ENCODE data around the gene DPP10. TPM values are rescaled to one million over a fixed set of nuclear protein-coding genes. Genes with fewer than 3 reads are reported as not detected.
"Not testable (repeated sequence)": the region's sequence is repeated elsewhere in the genome, so short reads cannot be mapped to it uniquely, and the experiment has no call there.

Gene DPP10
- total RNA-seq, 2 donors from 2014 or later = not detected

GRCh38 chr2:114729026-114729425, 286.6 kb downstream of the DPP10 start:
- no peak for DNase-seq (ENCODE audit: low spot score)
- no peak overlapping the region for H3K4me3 ChIP-seq
- ATAC-seq (ENCODE audit: insufficient number of reproducible peaks, low FRiP score, low read depth) = no peak
- no peaks in the 10 kb centered on the region for H3K4me1 ChIP-seq (ENCODE audit: control insufficient read depth in 1 of 2, low read depth in 2 of 2)
- no peak overlapping the region for H3K27ac ChIP-seq
- H3K9me3 ChIP-seq = no peaks in the 10 kb centered on the region
- no peaks in the 10 kb centered on the region for H3K27me3 ChIP-seq (replicated peaks; ENCODE audit: insufficient read depth)
- TF ChIP-seq CTCF (IDR thresholded peaks at IDR 0.05) = no peak
- H3K36me3 ChIP-seq = no peaks in the 10 kb centered on the region

- no peaks in the 10 kb centered on the region for H3K9me3 ChIP-seq
- no peaks in the 10 kb centered on the region for H3K36me3 ChIP-seq
- ATAC-seq (ENCODE audit: insufficient number of reproducible peaks, low FRiP score, low read depth) (no peak), DNase-seq (ENCODE audit: low spot score) (no peak)
- H3K4me1 ChIP-seq (ENCODE audit: control insufficient read depth in 1 of 2, low read depth in 2 of 2) = no peaks in the 10 kb centered on the region
- TF ChIP-seq CTCF (IDR thresholded peaks at IDR 0.05) = no peak
- H3K27me3 ChIP-seq (replicated peaks; ENCODE audit: insufficient read depth) = no peaks in the 10 kb centered on the region
- no peak overlapping the region for H3K4me3 ChIP-seq
- no peak overlapping the region for H3K27ac ChIP-seq
Measured at GRCh38 chr2:114735126-114735525, 292.7 kb downstream of the DPP10 start.

GRCh38 chr2:114742245-114742644, 299.8 kb downstream of the DPP10 start:
- no peak overlapping the region for H3K4me3 ChIP-seq
- H3K36me3 ChIP-seq = no peaks in the 10 kb centered on the region
- H3K27me3 ChIP-seq (replicated peaks; ENCODE audit: insufficient read depth) = no peaks in the 10 kb centered on the region
- H3K4me1 ChIP-seq (ENCODE audit: control insufficient read depth in 1 of 2, low read depth in 2 of 2) = no peaks in the 10 kb centered on the region
- ATAC-seq (ENCODE audit: insufficient number of reproducible peaks, low FRiP score, low read depth) (no peak), DNase-seq (ENCODE audit: low spot score) (no peak)
- no peaks in the 10 kb centered on the region for H3K9me3 ChIP-seq
- TF ChIP-seq CTCF (IDR thresholded peaks at IDR 0.05) = no peak
- H3K27ac ChIP-seq = no peak overlapping the region

GRCh38 chr2:114745700-114746099, 303.3 kb downstream of the DPP10 start:
- Histone ChIP-seq H3K36me3 (no peaks in the 10 kb centered on the region), H3K27me3 (replicated peaks; ENCODE audit: insufficient read depth) (no peaks in the 10 kb centered on the region), H3K9me3 (no peaks in the 10 kb centered on the region), H3K27ac (no peak overlapping the region), H3K4me1 (ENCODE audit: control insufficient read depth in 1 of 2, low read depth in 2 of 2) (no peaks in the 10 kb centered on the region), H3K4me3 (no peak overlapping the region)
- TF ChIP-seq CTCF (IDR thresholded peaks at IDR 0.05) = no peak
- DNase-seq (ENCODE audit: low spot score) = no peak
- ATAC-seq (ENCODE audit: insufficient number of reproducible peaks, low FRiP score, low read depth) = no peak

GRCh38 chr2:114748175-114748574, 305.7 kb downstream of the DPP10 start:
- H3K36me3 ChIP-seq; H3K27me3 ChIP-seq (replicated peaks; ENCODE audit: insufficient read depth); H3K4me3 ChIP-seq; DNase-seq (ENCODE audit: low spot score); ATAC-seq (ENCODE audit: insufficient number of reproducible peaks, low FRiP score, low read depth); H3K27ac ChIP-seq; H3K9me3 ChIP-seq; H3K4me1 ChIP-seq (ENCODE audit: control insufficient read depth in 1 of 2, low read depth in 2 of 2): not testable (repeated sequence)

GRCh38 chr2:114752425-114752824, 310.0 kb downstream of the DPP10 start:
- Histone ChIP-seq H3K36me3 (no peaks in the 10 kb centered on the region), H3K4me1 (ENCODE audit: control insufficient read depth in 1 of 2, low read depth in 2 of 2) (no peaks in the 10 kb centered on the region), H3K27me3 (replicated peaks; ENCODE audit: insufficient read depth) (no peaks in the 10 kb centered on the region), H3K27ac (no peak overlapping the region), H3K9me3 (no peaks in the 10 kb centered on the region), H3K4me3 (no peak overlapping the region)
- ATAC-seq (ENCODE audit: insufficient number of reproducible peaks, low FRiP score, low read depth) = no peak
- no peak for DNase-seq (ENCODE audit: low spot score)
- TF ChIP-seq CTCF (IDR thresholded peaks at IDR 0.05) = no peak
